HCT116 (cell line): ENCODE data around the gene NUFIP2. TPM values are rescaled to one million over a fixed set of nuclear protein-coding genes. Genes with fewer than 3 reads are reported as not detected.

Experiments
- ATAC-seq: fragments of 200-7000 bp; cut with Tn5 transposase; 2 replicates; pipeline ENCODE4 v1.9.1; 2020; ENCODE audit warnings: mild to moderate bottlenecking, moderate library complexity
- BruUV-seq: library from RNA; stranded (reverse); fragments of 400-500 nt; replicated peaks from 2 replicates; lab custom pipeline; 2021; lab: Mats Ljungman, UMichigan
- CTCF ChIA-PET: fragments of 300-600 bp; sonication (Branson Sonifier 250); formaldehyde crosslinking; loops from one replicate; lab custom pipeline; 2021; ENCODE audit warnings: antibody characterized with exemption; lab: Charles Lee
- POLR2A ChIA-PET: fragments of 300-600, 350-600 bp; sonication (Branson Sonifier 250); formaldehyde crosslinking; loops from one replicate; lab custom pipeline; 2021; ENCODE audit warnings: antibody characterized with exemption; lab: Charles Lee
- RAD21 ChIA-PET, 2 experiments: fragments of 300-600 bp; sonication (Branson Sonifier 250); formaldehyde crosslinking; loops; one replicate each; lab custom pipeline; 2023; ENCODE audit warnings: low total read pairs in 2 of 2; ENCODE audit not compliant: uncharacterized antibody in 2 of 2, unreplicated experiment in 2 of 2, low non-redundant PET in 1 of 2; lab: Charles Lee
- DNase-seq: peaks from one replicate; pipeline ENCODE4 v3.0.0-alpha.2; 2010; ENCODE audit warnings: low read depth, low spot score
- H2AFZ ChIP-seq: fragments of 200-600 bp; shearing (Covaris generic), sonication (generic); 2 replicates; pipeline ENCODE4 v1.6.1; 2017; ENCODE audit warnings: low read depth, mixed run types, mixed read lengths, antibody characterized with exemption, low read length; ENCODE audit not compliant: poor library complexity, severe bottlenecking
- H3K27ac ChIP-seq: 2 replicates; pipeline ENCODE4 v1.5.1; 2012; ENCODE audit warnings: low read depth, low read length
- H3K27me3 ChIP-seq: fragments of 200-600 bp; sonication (generic); 2 replicates; pipeline ENCODE4 v1.6.1; 2016; ENCODE audit warnings: mixed run types, low read length, mixed read lengths; ENCODE audit not compliant: insufficient read depth
- H3K36me3 ChIP-seq, 2 experiments: fragments of 200-500 bp in 1 of 2; fragments of 200-600 bp in 1 of 2; sonication (Bioruptor generic) in 1 of 2; sonication (generic) in 1 of 2; 2 replicates each; pipeline versions ENCODE4 v1.5.1 to v1.6.1; 2014 to 2016; ENCODE audit warnings: low read length in 2 of 2, inconsistent platforms in 1 of 2, mixed read lengths in 1 of 2, mixed run types in 1 of 2; ENCODE audit not compliant: insufficient read depth in 2 of 2, control insufficient read depth in 1 of 2
- H3K4me1 ChIP-seq, 2 experiments: fragments of 200-600 bp in 1 of 2; sonication (generic) in 1 of 2; 2 replicates each; pipeline versions ENCODE4 v1.5.1 to v1.6.1; 2012 to 2017; ENCODE audit warnings: low read length in 2 of 2, inconsistent platforms in 1 of 2, mild to moderate bottlenecking in 1 of 2, mixed read lengths in 1 of 2, mixed run types in 1 of 2, moderate library complexity in 1 of 2; ENCODE audit not compliant: insufficient read depth in 2 of 2, control insufficient read depth in 1 of 2
- H3K4me2 ChIP-seq: fragments of 200-600 bp; sonication (generic); 2 replicates; pipeline ENCODE4 v1.6.1; 2017; ENCODE audit warnings: mixed run types, low read length, mixed read lengths
- H3K4me3 ChIP-seq, 2 experiments: fragments of 200-600 bp in 1 of 2; sonication (generic) in 1 of 2; replicated peaks in 1 of 2; 2 replicates each; pipeline ENCODE4 v1.5.1; 2011 to 2016; ENCODE audit warnings: low read length in 2 of 2, control low read depth in 1 of 2, low read depth in 1 of 2, mild to moderate bottlenecking in 1 of 2, mixed read lengths in 1 of 2, mixed run types in 1 of 2
- H3K79me2 ChIP-seq: fragments of 200-600 bp; sonication (generic); 2 replicates; pipeline ENCODE4 v1.6.1; 2017; ENCODE audit warnings: mild to moderate bottlenecking, mixed run types, low read length, moderate library complexity, mixed read lengths; ENCODE audit not compliant: insufficient read depth
- H3K9ac ChIP-seq: fragments of 200-600 bp; sonication (generic); 2 replicates; pipeline ENCODE4 v1.6.1; 2016; ENCODE audit warnings: low read length, mixed read lengths
- H3K9me2 ChIP-seq: fragments of 200-600 bp; sonication (generic), shearing (Covaris generic); 2 replicates; pipeline ENCODE4 v1.6.1; 2017; ENCODE audit warnings: mixed run types, mild to moderate bottlenecking, moderate library complexity; ENCODE audit not compliant: insufficient read depth
- H3K9me3 ChIP-seq, 2 experiments: fragments of 200-500 bp in 1 of 2; fragments of 200-600 bp in 1 of 2; sonication (Bioruptor generic) in 1 of 2; sonication (generic) in 1 of 2; 2 replicates each; pipeline ENCODE4 v1.6.1; 2014 to 2017; ENCODE audit warnings: low read length in 2 of 2, mixed read lengths in 2 of 2, inconsistent platforms in 1 of 2, low read depth in 1 of 2, mild to moderate bottlenecking in 1 of 2, mixed run types in 1 of 2, moderate library complexity in 1 of 2; ENCODE audit not compliant: control insufficient read depth in 1 of 2, insufficient read depth in 1 of 2
- H4K20me1 ChIP-seq: fragments of 200-600 bp; sonication (generic), shearing (Covaris generic); 2 replicates; pipeline ENCODE4 v1.6.1; 2017; ENCODE audit warnings: mixed run types, mild to moderate bottlenecking, moderate library complexity; ENCODE audit not compliant: insufficient read depth
- POLR2AphosphoS5 ChIP-seq: IDR thresholded peaks from 2 replicates; pipeline ENCODE4 v1.6.1; 2011; ENCODE audit warnings: mild to moderate bottlenecking, low read depth, low read length, moderate library complexity
- RAD21 ChIP-seq: IDR thresholded peaks from 2 replicates; pipeline ENCODE4 v1.6.1; 2012; ENCODE audit warnings: low read depth, mild to moderate bottlenecking
- ZFX ChIP-seq: fragments of 450-650 bp; IDR thresholded peaks from 2 replicates; pipeline ENCODE4 v1.6.1; 2017
- intact Hi-C: fragments of 100-400 bp; cut with micrococcal nuclease; formaldehyde crosslinking; loops from 2 replicates; pipeline ENCODE4 v1.10.0; 2022
- total RNA-seq: library from RNA; stranded (reverse); gene quantifications from one replicate; pipeline ENCODE4 v1.2.1, GENCODE V29; 2021; ENCODE audit not compliant: unreplicated experiment
- TF ChIP-seq, protein P1 (sequence below), 3 experiments: fragments of 200-600 bp in 1 of 3; sonication (generic) in 1 of 3; IDR thresholded peaks in 2 of 3; conservative IDR thresholded peaks in 1 of 3; 2 replicates each; pipeline ENCODE4 v1.5.1; 2012 to 2017; ENCODE audit warnings: low read depth in 2 of 3, low read length in 2 of 3, antibody characterized with exemption in 1 of 3, borderline replicate concordance in 1 of 3, control low read depth in 1 of 3, mild to moderate bottlenecking in 1 of 3, mixed read lengths in 1 of 3, mixed run types in 1 of 3, moderate library complexity in 1 of 3; ENCODE audit not compliant: insufficient read depth in 1 of 3

NUFIP2 gene
- total RNA-seq, 1 experiment from 2014 or later, result 66.5 TPM

DNA sequence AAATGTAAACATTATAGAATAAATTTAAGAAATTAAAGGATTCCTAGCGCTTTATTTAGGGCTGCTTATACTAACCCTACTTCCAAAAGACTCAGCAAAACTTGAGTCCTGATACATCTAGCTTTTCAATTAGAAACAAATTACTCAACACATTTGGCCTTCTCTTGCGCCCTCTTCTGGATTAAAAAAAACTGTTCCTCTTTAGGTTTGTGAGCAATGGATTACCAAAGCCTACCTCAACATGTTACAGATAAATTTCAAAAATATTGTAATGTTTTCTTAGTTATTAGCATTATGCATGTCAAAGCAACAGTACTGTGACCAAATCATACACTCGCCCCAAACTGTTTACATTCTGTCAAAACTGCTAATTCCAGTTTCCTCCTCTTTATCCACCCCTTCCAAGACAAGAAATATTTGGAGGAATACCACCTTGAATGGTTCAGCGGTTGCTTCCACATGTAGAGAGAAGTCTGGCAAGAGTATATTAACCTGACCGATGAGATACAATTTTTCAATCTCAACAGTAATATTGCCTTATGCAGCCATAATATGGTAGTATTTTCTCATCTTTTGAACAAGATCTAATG, 2.7 kb downstream of the NUFIP2 start:
- H4K20me1 ChIP-seq, result peaks cover 47% of the 10 kb centered on the region; the same call in 1 of the 2 replicates
- ATAC-seq, result no peak

More for the DNA sequence above, 2.7 kb downstream of the NUFIP2 start:
- H3K27ac ChIP-seq, result peak overlapping the region; percentile 97; the same call in 1 of the 2 replicates
- RAD21 ChIA-PET, result interaction anchor here in 1 of 2 experiments (0.7 to 2.4 kb wide), 2 partner anchors 142 to 174 kb away, joined by 4 to 7 read pairs; no protein-coding TSS in a partner anchor
- peak; percentile 66 for TF ChIP-seq RAD21
- peak; percentile 4; the same call in 1 of the 2 replicates for TF ChIP-seq POLR2AphosphoS5
- TF ChIP-seq ZFX, result no peak
- TF ChIP-seq, protein P1, sequence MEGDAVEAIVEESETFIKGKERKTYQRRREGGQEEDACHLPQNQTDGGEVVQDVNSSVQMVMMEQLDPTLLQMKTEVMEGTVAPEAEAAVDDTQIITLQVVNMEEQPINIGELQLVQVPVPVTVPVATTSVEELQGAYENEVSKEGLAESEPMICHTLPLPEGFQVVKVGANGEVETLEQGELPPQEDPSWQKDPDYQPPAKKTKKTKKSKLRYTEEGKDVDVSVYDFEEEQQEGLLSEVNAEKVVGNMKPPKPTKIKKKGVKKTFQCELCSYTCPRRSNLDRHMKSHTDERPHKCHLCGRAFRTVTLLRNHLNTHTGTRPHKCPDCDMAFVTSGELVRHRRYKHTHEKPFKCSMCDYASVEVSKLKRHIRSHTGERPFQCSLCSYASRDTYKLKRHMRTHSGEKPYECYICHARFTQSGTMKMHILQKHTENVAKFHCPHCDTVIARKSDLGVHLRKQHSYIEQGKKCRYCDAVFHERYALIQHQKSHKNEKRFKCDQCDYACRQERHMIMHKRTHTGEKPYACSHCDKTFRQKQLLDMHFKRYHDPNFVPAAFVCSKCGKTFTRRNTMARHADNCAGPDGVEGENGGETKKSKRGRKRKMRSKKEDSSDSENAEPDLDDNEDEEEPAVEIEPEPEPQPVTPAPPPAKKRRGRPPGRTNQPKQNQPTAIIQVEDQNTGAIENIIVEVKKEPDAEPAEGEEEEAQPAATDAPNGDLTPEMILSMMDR (IDR thresholded peaks at IDR 0.05 in 2 of 3, conservative IDR thresholded peaks at IDR 0.05 in 1 of 3; ENCODE audit: borderline replicate concordance in 1 of 3, insufficient read depth in 1 of 3, low read depth in 2 of 3, low read length in 2 of 3), result peak; percentile 55 to 70 (median 67); a peak in 5 of 6 replicates
- TF ChIP-seq, all 23 proteins: peak for 3
- Histone ChIP-seq H3K36me3 (peaks cover 16 to 39% of the 10 kb centered on the region in 2 experiments), H3K9ac (peak overlapping the region; percentile 94), H3K79me2 (peaks cover 75% of the 10 kb centered on the region), H2AFZ (no peak overlapping the region), H3K4me2 (peak overlapping the region; percentile 79), H3K9me2 (no peaks in the 10 kb centered on the region), H3K4me1 (peaks cover 11 to 19% of the 10 kb centered on the region in 2 experiments; a peak in 3 of 4 replicates), H3K4me3 (peak overlapping the region in 1 of 2 experiments; percentile 97; a peak in 1 of 4 replicates), H3K27me3 (no peaks in the 10 kb centered on the region), H3K9me3 (no peaks in the 10 kb centered on the region)
- intact Hi-C loops, result loop anchor here (2.0 kb wide), 1 partner anchor 142 kb away; no protein-coding TSS in a partner anchor
- ChIA-PET POLR2A (interaction anchor here (0.6 to 1.0 kb wide), 8 partner anchors 12 to 1999 kb away, joined by 3 to 4 read pairs (median 3); partner anchors contain the start of gene MYO18A), CTCF (interaction anchor here (0.6 to 1.9 kb wide), 15 partner anchors 9 to 181 kb away, joined by 3 to 11 read pairs (median 4); partner anchors contain the start of gene MYO18A)
- peak; percentile 40 for DNase-seq
- BruUV-seq, result TSS peak; percentile 28
